Stimulated activated CD4-positive, alpha-beta T cell treated with anti-CD3 and anti-CD28 coated beads, Interleukin-15, amount 100 ng/mL, for 1 hour (primary cell): Measurements from ENCODE around the gene ATP6V1G2.
"Not testable (repeated sequence)": the region's sequence is repeated elsewhere in the genome, so short reads cannot be mapped to it uniquely, and the experiment has no call there.

Experiments
- DNase-seq, 2 donors: peaks; one replicate each; pipeline ENCODE4 v3.0.0-alpha.2; 2020; ENCODE audit warnings: low read depth in 1 of 2, low spot score in 1 of 2

ATP6V1G2 gene

DNA sequence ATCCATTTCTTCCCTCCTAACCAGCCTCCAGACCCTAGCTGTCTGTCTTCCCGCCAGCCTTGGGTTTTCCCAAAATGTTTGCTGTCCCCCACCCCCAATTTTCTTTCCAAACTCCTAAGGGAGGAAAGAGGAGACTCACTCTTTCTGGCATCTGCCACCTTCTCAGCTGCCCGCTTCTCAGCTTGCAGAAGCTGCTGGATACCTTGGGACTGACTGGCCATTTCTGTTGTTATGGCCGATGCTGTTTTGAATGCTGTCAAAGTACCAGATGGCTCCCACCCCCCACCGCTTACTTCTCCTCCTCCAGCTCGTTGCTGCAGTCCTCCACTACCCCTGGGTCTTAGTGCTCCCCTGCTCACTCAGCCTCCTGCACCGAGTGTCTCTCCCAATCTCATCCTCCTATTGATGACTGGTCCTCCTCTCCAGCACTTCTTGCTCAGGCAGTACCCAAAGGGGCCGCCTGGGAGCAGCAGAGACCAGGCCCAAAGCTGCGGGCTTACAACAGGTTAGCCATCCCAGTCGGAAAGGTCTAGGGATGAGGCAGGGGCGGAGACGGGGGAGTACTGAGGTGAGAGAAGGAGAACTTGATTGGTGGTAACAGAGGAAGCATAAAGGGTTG is at the start of gene ATP6V1G2:
TSS of gene ATP6V1G2 (minus strand) at position 270 of the 619 bp plus-strand sequence. CDS start at position 221, 49 bp downstream.
- peak; percentile 64 to 82 for DNase-seq

GRCh38 chr6:31592396-31592771 is 46.0 kb upstream of the ATP6V1G2 start:
- no peak for DNase-seq

GRCh38 chr6:31590691-31591090 is 44.3 kb upstream of the ATP6V1G2 start:
- not testable (repeated sequence) for DNase-seq

DNA sequence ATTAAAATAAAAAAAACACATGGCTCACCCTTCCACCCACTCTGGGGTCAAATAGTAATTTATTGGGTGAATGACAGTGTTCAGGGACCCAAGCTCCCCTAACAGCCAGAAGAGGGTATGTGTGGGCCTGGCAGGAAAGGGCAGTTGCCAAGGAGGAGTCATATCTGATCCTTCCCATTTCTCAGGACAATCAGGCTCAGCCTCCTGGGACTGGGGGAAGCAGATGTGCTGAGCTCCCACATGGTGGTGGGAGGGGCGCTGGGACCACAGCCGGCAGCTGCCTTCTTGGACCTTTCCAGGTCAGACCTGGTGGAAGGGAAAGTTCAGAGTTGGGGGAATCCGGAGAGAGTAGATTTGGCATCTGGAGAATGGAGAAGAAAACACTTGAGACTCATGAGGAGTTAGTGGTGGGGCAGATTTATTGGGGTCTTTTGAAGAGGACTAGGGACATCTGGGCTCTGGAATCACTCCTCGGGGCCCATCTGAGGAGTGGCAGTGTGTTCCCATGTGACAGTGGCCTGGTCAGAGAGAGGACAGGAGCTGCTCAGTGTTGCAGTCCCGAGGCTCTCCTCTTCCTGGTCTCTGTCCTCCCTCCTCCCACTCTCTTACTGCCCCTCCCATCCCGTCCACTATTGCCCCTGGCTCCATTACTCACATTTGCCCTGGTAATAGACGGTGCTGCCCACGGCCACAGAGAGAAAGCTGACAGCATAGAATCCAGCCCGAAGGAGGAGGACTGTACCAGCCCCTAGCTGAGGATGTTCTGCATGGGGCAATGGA is 42.7 kb upstream of the ATP6V1G2 start:
- no peak for DNase-seq

DNA sequence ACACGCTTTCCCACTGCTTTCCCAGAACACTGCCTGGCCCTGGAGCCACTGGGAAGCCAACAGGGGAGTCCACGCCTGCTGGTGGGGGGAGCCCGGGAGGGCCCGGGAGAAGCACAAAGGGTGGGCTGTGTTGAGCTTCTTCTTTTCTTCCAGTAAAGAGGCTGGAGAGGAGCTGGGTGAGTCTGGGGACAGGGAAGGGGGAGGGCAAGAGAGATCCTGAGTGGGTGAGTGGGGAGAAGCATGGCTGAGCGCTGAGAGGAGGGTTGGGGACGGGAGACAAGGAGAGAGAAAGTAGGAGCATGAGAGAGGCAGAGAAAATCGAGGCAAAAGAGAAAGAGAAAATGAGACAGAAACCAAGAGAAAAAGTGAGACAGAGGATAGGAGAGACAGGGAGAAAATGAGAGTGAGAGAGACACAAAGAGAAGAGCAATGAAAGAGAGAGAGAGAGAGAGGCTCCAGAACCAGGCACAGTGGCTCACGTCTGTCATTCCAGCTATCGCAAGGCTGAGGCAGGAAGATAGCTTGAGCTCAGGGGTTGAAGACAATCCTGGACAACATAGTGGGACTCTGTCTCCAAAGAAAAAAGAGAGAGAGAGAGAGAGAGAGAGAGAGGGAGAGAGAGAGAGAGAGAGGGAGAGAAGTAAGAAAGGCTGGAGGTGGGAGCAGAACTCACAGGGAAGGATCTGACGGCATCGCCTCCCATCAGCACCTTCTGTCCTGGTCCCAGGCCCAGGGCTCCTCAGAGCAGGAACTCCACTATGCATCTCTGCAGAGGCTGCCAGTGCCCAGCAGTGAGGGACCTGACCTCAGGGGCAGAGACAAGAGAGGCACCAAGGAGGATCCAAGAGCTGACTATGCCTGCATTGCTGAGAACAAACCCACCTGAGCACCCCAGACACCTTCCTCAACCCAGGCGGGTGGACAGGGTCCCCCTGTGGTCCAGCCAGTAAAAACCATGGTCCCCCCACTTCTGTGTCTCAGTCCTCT is 41.7 kb upstream of the ATP6V1G2 start:
- no peak for DNase-seq

DNA sequence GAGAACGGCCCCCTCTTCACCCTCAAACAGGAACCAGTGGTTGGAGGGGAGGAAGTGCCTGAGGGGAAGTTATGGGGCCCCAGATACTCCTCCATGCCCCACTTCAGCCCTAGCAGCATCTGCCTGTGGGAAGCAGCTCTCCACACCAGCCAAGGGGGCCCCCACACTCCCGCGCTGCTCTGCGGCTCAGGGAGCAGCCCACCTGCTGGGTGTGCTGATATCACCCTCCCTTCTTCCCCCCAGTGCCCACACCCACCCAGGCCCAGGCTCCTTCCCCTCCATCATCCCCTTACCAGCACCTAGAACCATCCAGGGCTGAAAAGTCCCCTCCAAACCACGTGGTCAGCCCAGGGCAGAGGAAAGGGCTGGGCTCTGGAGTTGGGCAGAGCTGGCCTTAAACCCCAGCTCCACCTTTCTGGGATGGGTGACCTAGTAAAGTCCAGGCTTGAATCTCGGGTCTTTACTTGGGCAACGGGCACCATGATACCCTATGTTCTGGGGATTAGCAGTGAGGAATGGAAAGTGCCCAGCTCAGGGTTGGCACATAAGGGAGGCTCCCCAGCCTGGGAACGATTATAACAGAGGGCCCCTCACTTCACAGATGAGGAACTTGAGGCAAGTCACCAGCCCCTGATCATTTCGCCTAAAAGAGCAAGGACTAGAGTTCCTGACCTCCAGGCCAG is 40.3 kb upstream of the ATP6V1G2 start:
- DNase-seq = no peak

DNA sequence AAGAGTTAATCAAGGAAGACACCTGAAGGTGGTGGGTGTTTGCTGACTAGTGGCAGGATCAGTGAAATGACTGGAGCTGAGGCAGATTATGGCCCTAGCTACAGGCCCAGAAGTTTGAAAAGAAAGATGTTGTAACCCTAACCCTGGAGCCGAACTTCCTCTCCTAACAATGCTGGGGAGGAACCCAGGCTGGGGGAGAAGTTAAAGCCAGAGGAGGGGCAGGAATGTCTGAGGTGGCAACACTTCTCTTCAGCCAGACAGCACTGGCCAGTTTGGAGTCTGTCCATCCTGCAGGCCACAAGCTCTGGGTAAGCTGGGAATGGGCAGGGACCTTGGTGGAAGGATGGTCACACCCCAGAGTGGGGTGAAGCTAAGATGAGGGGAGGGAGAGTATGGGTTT is 39.6 kb upstream of the ATP6V1G2 start, which contains the start of gene LST1:
TSS of gene LST1 (plus strand) at position 270 of the 400 bp plus-strand sequence. CDS start 1,023 bp downstream, outside the sequence.
- DNase-seq = no peak

DNA sequence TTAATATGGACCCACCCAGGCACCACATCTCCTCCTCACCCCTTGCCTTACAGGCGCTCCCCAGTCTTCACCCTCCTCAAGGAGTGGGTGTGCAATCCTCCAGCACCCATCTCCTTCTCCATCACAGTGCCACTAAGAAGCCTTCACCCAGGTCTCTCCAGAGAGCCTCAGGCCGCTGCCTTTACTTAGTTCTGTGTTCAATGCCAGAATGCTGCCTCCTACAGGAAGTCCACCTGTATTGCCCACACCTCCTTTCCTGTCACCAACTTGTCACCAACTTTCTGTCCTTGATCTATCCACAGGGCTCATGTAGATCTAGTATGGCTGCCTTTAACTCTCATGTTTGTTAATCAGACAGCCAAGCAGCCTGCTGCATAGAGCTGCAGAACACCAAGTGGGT is 39.1 kb upstream of the ATP6V1G2 start:
- DNase-seq = no peak

DNA sequence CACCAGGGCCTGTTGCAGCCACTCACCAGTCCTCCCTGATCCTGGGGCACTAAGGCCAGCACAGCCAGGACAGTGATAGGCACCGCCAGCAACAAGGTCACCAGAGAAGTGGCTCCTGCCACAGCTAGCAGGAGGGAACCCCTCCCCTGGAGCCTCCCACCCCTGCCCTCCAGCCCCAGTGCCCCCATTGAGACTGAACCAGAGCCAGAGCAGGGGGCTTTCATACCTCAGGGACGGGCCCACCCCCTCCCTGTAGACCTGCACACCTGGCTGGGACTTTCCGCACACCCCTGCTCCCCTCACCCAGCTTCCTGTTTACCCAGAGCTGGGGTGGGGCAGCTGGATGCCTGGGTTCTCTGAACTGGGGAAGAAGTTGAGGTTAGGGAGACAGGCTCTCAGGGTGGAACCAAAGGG is 35.8 kb upstream of the ATP6V1G2 start, which contains the start of gene LTB:
TSS of gene LTB (minus strand) at position 195 of the 414 bp plus-strand sequence. CDS start at position 188, 7 bp downstream.
- peak; percentile 29 to 77 for DNase-seq

DNA sequence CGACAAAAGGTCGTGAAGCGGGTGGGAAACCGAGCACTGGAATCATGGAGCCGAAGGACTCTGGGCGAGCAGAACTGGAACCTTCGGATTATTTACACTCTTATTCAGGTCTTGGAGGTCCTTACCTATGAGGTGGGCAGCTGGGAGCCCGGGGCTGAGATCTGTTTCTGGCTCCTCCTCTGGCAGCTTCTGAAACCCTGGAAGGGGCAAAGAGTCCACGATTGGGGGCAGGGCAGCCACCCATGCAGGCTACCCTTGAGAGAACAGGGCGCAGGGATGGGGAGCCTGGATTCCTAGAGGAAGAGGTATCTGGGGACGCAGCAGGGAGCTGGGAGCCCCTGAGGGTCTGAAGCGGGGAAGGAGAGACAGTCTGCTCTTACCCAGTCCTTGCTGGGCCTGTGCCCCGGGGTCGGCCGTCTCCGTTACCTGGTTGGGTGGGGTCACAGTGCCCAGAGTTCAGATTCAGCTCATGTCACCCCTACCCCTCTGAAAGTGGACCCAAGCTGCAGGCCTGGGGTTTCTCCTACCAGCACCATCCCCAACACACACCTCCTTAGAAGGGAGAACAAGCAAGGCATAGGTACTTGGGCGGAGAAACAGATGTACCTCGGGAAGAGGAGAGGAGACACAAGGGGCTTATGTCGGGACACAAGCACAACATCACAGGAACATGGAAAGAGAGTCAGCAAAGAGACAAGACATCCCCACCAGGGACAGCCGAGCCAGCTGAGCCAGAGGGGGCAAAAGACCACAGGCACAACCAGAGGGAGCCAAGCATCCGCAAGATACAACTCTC is 35.2 kb upstream of the ATP6V1G2 start:
- DNase-seq = no peak

- DNase-seq = peak; percentile 88 to 91
Observed at GRCh38 chr6:31580807-31581433, 34.5 kb upstream of the ATP6V1G2 start.

DNA sequence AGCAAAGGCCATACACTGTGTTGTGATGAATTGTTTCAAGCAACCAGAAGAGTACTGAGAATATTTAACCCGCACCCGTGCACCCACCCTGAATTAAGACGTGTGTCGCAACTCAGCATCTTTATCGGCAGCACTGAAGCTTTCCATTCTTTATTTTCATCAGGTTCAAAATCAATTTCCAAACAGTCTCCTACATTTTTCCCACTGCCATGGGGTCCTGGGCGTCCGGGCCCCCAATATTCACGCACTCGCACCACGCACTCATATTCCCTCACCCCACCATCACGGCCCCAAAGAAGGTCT is 34.0 kb upstream of the ATP6V1G2 start:
- no peak for DNase-seq

DNA sequence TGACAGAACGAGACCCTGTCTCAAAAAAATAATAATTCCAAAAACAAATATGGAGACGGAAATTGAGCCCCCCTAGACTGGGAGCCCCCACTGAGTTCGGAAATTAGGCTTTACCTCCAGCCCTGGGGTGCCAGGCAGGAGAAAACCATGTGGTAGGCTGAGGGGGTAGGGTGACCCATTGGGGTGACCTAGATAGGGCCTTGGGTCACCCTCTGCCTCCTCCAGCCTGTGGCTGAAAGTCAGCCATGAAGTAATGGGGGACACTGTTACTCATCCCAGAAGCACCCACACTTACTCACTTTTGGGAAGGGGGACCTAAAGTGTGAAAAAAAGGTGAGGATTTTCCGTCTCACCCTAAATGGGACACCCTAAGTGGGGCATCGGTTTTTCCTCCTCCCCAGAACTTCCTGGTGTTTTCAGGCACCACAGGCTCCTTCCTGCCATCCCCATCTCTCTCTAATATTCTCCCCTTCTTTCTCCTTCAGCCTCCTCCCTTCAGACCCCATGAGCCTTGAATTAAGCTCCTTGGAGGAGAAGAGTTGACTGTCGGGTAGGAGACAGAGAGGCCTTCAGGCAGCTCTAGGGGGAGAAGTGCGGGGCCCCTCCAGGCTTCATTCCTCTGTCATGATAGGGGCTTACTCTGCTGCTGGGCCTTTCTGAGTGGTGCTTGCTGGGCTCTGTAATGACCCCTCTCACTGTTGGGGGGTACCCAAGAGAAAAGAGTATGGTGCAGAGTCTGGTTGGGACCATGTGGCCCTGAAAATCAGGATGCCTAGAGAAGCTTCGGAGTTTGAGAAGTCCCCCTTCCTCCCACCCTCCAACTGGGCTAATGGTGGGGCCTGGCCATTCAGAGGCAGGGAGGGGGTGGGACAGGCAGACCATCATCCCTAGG is 33.4 kb upstream of the ATP6V1G2 start:
- no peak for DNase-seq

GRCh38 chr6:31579119-31579505 is 32.7 kb upstream of the ATP6V1G2 start:
- no peak for DNase-seq

DNA sequence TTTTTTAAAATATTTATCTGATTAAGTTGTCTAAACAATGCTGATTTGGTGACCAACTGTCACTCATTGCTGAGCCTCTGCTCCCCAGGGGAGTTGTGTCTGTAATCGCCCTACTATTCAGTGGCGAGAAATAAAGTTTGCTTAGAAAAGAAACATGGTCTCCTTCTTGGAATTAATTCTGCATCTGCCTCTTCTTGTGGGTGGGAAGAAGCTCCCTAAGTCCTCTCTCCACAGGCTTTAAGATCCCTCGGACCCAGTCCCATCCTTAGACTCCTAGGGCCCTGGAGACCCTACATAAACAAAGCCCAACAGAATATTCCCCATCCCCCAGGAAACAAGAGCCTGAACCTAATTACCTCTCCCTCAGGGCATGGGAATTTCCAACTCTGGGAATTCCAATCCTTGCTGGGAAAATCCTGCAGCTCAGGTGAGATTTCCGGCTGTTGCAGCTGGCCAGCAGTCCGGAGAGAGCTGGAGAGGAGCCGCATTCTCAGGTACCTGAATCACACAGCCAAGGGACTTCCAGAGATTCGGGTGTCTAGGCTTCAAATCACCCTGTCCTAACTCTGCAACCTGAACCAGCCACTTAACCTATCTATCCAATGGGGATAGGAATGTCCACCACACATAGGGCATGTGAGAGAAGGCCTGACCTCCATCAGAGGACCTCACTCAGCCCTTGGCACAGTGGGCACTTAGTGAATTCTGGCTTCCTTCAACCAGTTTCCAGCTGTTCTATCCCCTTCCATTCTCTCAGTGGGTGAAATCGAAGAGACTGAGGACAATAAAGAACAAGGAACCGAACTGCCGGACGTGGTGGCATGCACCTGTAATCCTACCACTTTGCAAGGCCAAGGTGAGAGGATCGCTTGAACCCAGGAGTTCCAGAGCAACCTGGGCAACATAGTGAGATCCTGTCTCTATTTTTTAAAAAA is 32.0 kb upstream of the ATP6V1G2 start:
- DNase-seq = no peak

- DNase-seq = no peak
Observed at GRCh38 chr6:31577579-31577966, 31.2 kb upstream of the ATP6V1G2 start.

GRCh38 chr6:31576897-31577578 is 30.6 kb upstream of the ATP6V1G2 start:
- DNase-seq = no peak
